ENCODE results near the gene RNU6-7.

The RNU6-7 gene

GRCh38 chr14:32201816-32202490 lies at the start of gene RNU6-7:
RNU6-7 (plus strand) TSS chr14:32202045.
- DNase-seq, result no peak

- no peak for DNase-seq
Measured at GRCh38 chr14:32166029-32166428, 35.8 kb upstream of the RNU6-7 start.

- no peak for DNase-seq
Measured at GRCh38 chr14:32166924-32167323, 34.9 kb upstream of the RNU6-7 start.

GRCh38 chr14:32167907-32168306 lies 33.9 kb upstream of the RNU6-7 start:
- DNase-seq, result no peak

- DNase-seq, result no peak
Measured at GRCh38 chr14:32169191-32169590, 32.7 kb upstream of the RNU6-7 start.

GRCh38 chr14:32171469-32171868 lies 30.4 kb upstream of the RNU6-7 start:
- DNase-seq, result no peak

- no peak for DNase-seq
Measured at GRCh38 chr14:32183151-32184058, 18.4 kb upstream of the RNU6-7 start.

- no peak for DNase-seq
Measured at GRCh38 chr14:32185097-32185496, 16.7 kb upstream of the RNU6-7 start.

- no peak for DNase-seq
Measured at GRCh38 chr14:32186248-32186647, 15.6 kb upstream of the RNU6-7 start.

GRCh38 chr14:32189811-32190210 lies 12.0 kb upstream of the RNU6-7 start:
- no peak for DNase-seq

- DNase-seq, result no peak
Measured at GRCh38 chr14:32190673-32191072, 11.2 kb upstream of the RNU6-7 start.

- no peak for DNase-seq
Measured at GRCh38 chr14:32192712-32193373, 9.0 kb upstream of the RNU6-7 start.

GRCh38 chr14:32193532-32193931 lies 8.3 kb upstream of the RNU6-7 start:
- no peak for DNase-seq

- no peak for DNase-seq
Measured at GRCh38 chr14:32195636-32196035, 6.2 kb upstream of the RNU6-7 start.

- DNase-seq, result no peak
Measured at GRCh38 chr14:32197919-32198318, 3.9 kb upstream of the RNU6-7 start.

GRCh38 chr14:32200368-32201192 lies 1.3 kb upstream of the RNU6-7 start:
- DNase-seq, result no peak

GRCh38 chr14:32201193-32201815 lies 541 bp upstream of the RNU6-7 start:
- peak; percentile 82 for DNase-seq

- DNase-seq, result no peak
Measured at GRCh38 chr14:32202491-32202997, 699 bp downstream of the RNU6-7 start.

GRCh38 chr14:32202998-32203882 lies 1.4 kb downstream of the RNU6-7 start, which contains the start of gene RNU6-8:
RNU6-8 (minus strand) TSS chr14:32203269.
- peak; percentile 94 for DNase-seq

GRCh38 chr14:32203928-32204357 lies 2.1 kb downstream of the RNU6-7 start:
- peak; percentile 20 for DNase-seq

- no peak for DNase-seq
Measured at GRCh38 chr14:32205554-32205953, 3.7 kb downstream of the RNU6-7 start.
